GM23248 (cell line): ENCODE data around the gene TNFSF13. TPM values are rescaled to one million over a fixed set of nuclear protein-coding genes. Genes with fewer than 3 reads are reported as not detected.

Source experiments
- DNase-seq: peaks from one replicate; pipeline ENCODE4 v3.0.0-alpha.2; 2015
- H2AFZ ChIP-seq: fragments of 200-600 bp; sonication (generic); 2 replicates; pipeline ENCODE4 v1.6.1; 2016; ENCODE audit warnings: antibody characterized with exemption
- H3F3A ChIP-seq: fragments of 200-600 bp; sonication (generic); 2 replicates; pipeline ENCODE4 v1.6.1; 2016; ENCODE audit warnings: mild to moderate bottlenecking, antibody characterized with exemption, mixed run types; ENCODE audit not compliant: insufficient read depth
- H3K27ac ChIP-seq: fragments of 200-600 bp; sonication (generic); 2 replicates; pipeline ENCODE4 v1.5.1; 2016; ENCODE audit warnings: mild to moderate bottlenecking
- H3K27me3 ChIP-seq: fragments of 200-600 bp; sonication (generic); replicated peaks from 2 replicates; pipeline ENCODE4 v1.6.1; 2016; ENCODE audit warnings: mild to moderate bottlenecking; ENCODE audit not compliant: insufficient read depth
- H3K36me3 ChIP-seq: fragments of 200-600 bp; sonication (generic); 2 replicates; pipeline ENCODE4 v1.6.1; 2016; ENCODE audit warnings: low read depth, mild to moderate bottlenecking
- H3K4me1 ChIP-seq: fragments of 200-600 bp; sonication (generic); 2 replicates; pipeline ENCODE4 v1.6.1; 2016; ENCODE audit warnings: mild to moderate bottlenecking; ENCODE audit not compliant: insufficient read depth
- H3K4me2 ChIP-seq: fragments of 200-600 bp; sonication (generic); one replicate; pipeline ENCODE4 v1.6.1; 2016; ENCODE audit warnings: mild to moderate bottlenecking; ENCODE audit not compliant: unreplicated experiment
- H3K4me3 ChIP-seq: fragments of 200-600 bp; sonication (generic); 2 replicates; pipeline ENCODE4 v1.5.1; 2016; ENCODE audit warnings: mild to moderate bottlenecking
- H3K79me2 ChIP-seq: fragments of 200-600 bp; sonication (generic); 2 replicates; pipeline ENCODE4 v1.6.1; 2016; ENCODE audit warnings: mild to moderate bottlenecking; ENCODE audit not compliant: insufficient read depth
- H3K9ac ChIP-seq: fragments of 200-600 bp; sonication (generic); 2 replicates; pipeline ENCODE4 v1.6.1; 2016; ENCODE audit warnings: mild to moderate bottlenecking
- H3K9me2 ChIP-seq: fragments of 200-600 bp; sonication (generic); 2 replicates; pipeline ENCODE4 v1.6.1; 2016; ENCODE audit warnings: mixed run types, mild to moderate bottlenecking, moderate library complexity; ENCODE audit not compliant: insufficient read depth
- H3K9me3 ChIP-seq: fragments of 200-600 bp; sonication (generic); one replicate; pipeline ENCODE4 v1.6.1; 2017; ENCODE audit warnings: low read depth
- H4K20me1 ChIP-seq: fragments of 200-600 bp; sonication (generic); 2 replicates; pipeline ENCODE4 v1.6.0; 2016; ENCODE audit not compliant: insufficient read depth
- EZH2 ChIP-seq: fragments of 200-600 bp; sonication (generic); IDR thresholded peaks from 2 replicates; pipeline ENCODE4 v1.6.1; 2018; ENCODE audit warnings: antibody characterized with exemption, mild to moderate bottlenecking; ENCODE audit not compliant: insufficient read depth, poor library complexity, severe bottlenecking
- EZH2phosphoT487 ChIP-seq: fragments of 200-600 bp; sonication (generic); IDR thresholded peaks from 2 replicates; pipeline ENCODE4 v1.6.1; 2018; ENCODE audit warnings: antibody characterized with exemption, moderate library complexity, mild to moderate bottlenecking, low read depth; ENCODE audit not compliant: insufficient read depth
- WGBS, 2 experiments: methylation state at CpG; one replicate each; pipeline ENCODE4 v1.1.6; 2015 to 2017; ENCODE audit warnings: low lambda C conversion rate in 2 of 2, low coverage in 1 of 2; ENCODE audit errors: missing lambda C conversion rate in 2 of 2; 5-methylcytosine and 5-hydroxymethylcytosine counted together
- in situ Hi-C: fragments of 300-500 bp; cut with MboI; formaldehyde crosslinking; loops from 2 replicates; pipeline ENCODE4 v1.15.0; 2020
- polyA plus RNA-seq: library from polyadenylated mRNA; unstranded; fragments of >200 nt; fragmentation: Nextera tagmentation; extraction: Ambion mirVana; gene quantifications from 2 replicates; pipeline ENCODE4 v1.2.1, GENCODE V29; 2016
- total RNA-seq: library from RNA; depleted of rRNA; stranded (reverse); fragments of >200 nt; shearing (Covaris generic); gene quantifications from 2 replicates; pipeline ENCODE4 v1.2.3, GENCODE V29; 2014; rRNA removed

The TNFSF13 gene, protein sequence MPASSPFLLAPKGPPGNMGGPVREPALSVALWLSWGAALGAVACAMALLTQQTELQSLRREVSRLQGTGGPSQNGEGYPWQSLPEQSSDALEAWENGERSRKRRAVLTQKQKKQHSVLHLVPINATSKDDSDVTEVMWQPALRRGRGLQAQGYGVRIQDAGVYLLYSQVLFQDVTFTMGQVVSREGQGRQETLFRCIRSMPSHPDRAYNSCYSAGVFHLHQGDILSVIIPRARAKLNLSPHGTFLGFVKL
- total RNA-seq (1.5 TPM in 1 of 2 replicates, not detected in the other), polyA plus RNA-seq (1.4 and 2.0 TPM in 2 replicates)

DNA sequence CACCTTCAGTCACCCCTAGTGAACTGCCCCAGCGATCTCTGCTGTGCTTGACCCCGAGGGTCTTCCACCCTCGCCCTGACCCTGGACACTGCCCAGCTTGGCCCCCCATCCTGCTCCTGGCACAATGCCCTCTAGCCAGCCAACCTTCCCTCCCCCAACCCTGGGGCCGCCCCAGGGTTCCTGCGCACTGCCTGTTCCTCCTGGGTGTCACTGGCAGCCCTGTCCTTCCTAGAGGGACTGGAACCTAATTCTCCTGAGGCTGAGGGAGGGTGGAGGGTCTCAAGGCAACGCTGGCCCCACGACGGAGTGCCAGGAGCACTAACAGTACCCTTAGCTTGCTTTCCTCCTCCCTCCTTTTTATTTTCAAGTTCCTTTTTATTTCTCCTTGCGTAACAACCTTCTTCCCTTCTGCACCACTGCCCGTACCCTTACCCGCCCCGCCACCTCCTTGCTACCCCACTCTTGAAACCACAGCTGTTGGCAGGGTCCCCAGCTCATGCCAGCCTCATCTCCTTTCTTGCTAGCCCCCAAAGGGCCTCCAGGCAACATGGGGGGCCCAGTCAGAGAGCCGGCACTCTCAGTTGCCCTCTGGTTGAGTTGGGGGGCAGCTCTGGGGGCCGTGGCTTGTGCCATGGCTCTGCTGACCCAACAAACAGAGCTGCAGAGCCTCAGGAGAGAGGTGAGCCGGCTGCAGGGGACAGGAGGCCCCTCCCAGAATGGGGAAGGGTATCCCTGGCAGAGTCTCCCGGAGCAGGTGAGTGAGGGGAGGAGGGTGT is at the start of gene TNFSF13:
TSS of gene TNFSF13 (plus strand) at position 207 of the 776 bp plus-strand sequence. CDS start at position 497, 290 bp downstream.
- H3K36me3 ChIP-seq, result no peaks in the 10 kb centered on the region
- H3K4me2 ChIP-seq, result peak within 1 kb of the TSS; percentile 62
- no peak within 1 kb of the TSS for H3K27ac ChIP-seq
- H3K9ac ChIP-seq, result peak within 1 kb of the TSS; percentile 81
- H3K27me3 ChIP-seq, result no peaks in the 10 kb centered on the region
- peaks cover 23% of the 10 kb centered on the region for H3K79me2 ChIP-seq
- H3K9me2 ChIP-seq, result no peaks in the 10 kb centered on the region
- DNase-seq, result no peak
- WGBS, 2 experiments, result 32% methylated on average over 16 of the region's 16 CpGs
- no peaks in the 10 kb centered on the region for H3F3A ChIP-seq
- no peaks in the 10 kb centered on the region for H4K20me1 ChIP-seq
- H3K9me3 ChIP-seq, result no peaks in the 10 kb centered on the region
- peak within 1 kb of the TSS; percentile 97 for H2AFZ ChIP-seq
- in situ Hi-C loops, result no loop called here
- peak within 1 kb of the TSS; percentile 4 for H3K4me3 ChIP-seq
- TF ChIP-seq EZH2 (no peak), EZH2phosphoT487 (no peak)
- H3K4me1 ChIP-seq, result peaks cover 22% of the 10 kb centered on the region

DNA sequence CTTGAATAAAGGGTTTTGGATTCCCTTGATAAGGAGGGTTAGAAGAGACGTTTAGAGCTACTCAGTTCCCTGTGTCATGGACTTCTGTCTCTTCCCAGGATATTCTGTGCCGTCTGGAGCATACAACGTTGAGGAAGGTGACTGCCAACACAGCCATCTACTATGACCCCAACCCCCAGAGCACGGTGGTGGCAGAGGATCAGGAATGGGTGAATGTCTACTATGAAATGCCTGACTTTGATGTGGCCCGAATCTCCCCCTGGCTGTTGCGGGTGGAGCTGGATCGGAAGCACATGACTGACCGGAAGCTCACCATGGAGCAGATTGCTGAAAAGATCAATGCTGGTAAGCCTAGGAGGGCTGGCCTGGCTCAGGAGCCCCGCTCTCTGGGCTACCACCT is 49.7 kb upstream of the TNFSF13 start:
- H3K4me3 ChIP-seq, result no peak overlapping the region
- no peak for DNase-seq
- no peaks in the 10 kb centered on the region for H3K4me1 ChIP-seq
- H2AFZ ChIP-seq, result no peak overlapping the region
- in situ Hi-C loops, result no loop called here
- H3K27me3 ChIP-seq, result no peaks in the 10 kb centered on the region
- peaks cover 17% of the 10 kb centered on the region; the same call in 1 of the 2 replicates for H3F3A ChIP-seq
- H3K9me2 ChIP-seq, result no peaks in the 10 kb centered on the region
- H4K20me1 ChIP-seq, result no peaks in the 10 kb centered on the region
- H3K79me2 ChIP-seq, result peaks cover 28% of the 10 kb centered on the region
- no peaks in the 10 kb centered on the region for H3K9me3 ChIP-seq
- no peak overlapping the region for H3K27ac ChIP-seq
- H3K4me2 ChIP-seq, result no peak overlapping the region
- peaks cover 63% of the 10 kb centered on the region for H3K36me3 ChIP-seq
- 90 to 94% methylated on average over 9 of the region's 9 CpGs for WGBS, 2 experiments
- TF ChIP-seq EZH2phosphoT487, result no peak
- TF ChIP-seq EZH2, result no peak
- H3K9ac ChIP-seq, result no peak overlapping the region

DNA sequence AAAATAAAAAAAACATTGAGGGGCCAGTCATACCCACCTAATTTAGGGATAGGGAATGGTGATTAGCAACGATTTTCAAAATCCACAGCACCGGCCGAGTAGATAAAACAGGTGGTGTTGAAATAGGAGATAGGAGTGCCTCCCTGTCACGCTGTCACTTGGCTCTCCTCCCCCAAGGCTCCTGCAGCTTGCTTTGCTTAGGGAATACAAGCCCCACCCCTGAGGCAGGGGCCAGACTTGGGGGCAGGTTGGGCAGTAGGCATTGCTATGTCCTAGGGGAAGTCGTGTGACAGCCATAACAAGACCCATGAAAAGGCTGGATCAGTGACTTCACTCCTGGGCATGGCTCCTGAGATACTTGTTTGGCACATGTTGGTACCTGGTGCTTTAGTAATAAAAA is 48.6 kb upstream of the TNFSF13 start:
- Histone ChIP-seq H3K27me3 (no peaks in the 10 kb centered on the region), H3K79me2 (peaks cover 20% of the 10 kb centered on the region), H3F3A (peaks cover 25% of the 10 kb centered on the region), H3K36me3 (peaks cover 58% of the 10 kb centered on the region), H3K9ac (no peak overlapping the region), H3K4me1 (no peaks in the 10 kb centered on the region), H3K4me2 (no peak overlapping the region), H3K9me3 (no peaks in the 10 kb centered on the region), H3K4me3 (no peak overlapping the region), H3K27ac (no peak overlapping the region), H2AFZ (no peak overlapping the region), H4K20me1 (no peaks in the 10 kb centered on the region), H3K9me2 (no peaks in the 10 kb centered on the region)
- in situ Hi-C loops, result no loop called here
- DNase-seq, result no peak
- TF ChIP-seq EZH2 (no peak), EZH2phosphoT487 (no peak)
- WGBS, 2 experiments, result 77 to 85% methylated on average over 5 of the region's 5 CpGs

GRCh38 chr17:7511108-7511507 is 47.4 kb upstream of the TNFSF13 start:
- H2AFZ ChIP-seq, result no peak overlapping the region
- no peaks in the 10 kb centered on the region for H3K9me2 ChIP-seq
- TF ChIP-seq EZH2 (no peak), EZH2phosphoT487 (no peak)
- peaks cover 56% of the 10 kb centered on the region for H3K36me3 ChIP-seq
- in situ Hi-C loops, result no loop called here
- no peaks in the 10 kb centered on the region for H3K27me3 ChIP-seq
- H3K79me2 ChIP-seq, result peaks cover 12% of the 10 kb centered on the region; the same call in 1 of the 2 replicates
- H3K4me3 ChIP-seq, result no peak overlapping the region
- no peaks in the 10 kb centered on the region for H3K9me3 ChIP-seq
- no peak overlapping the region for H3K9ac ChIP-seq
- H3K4me2 ChIP-seq, result no peak overlapping the region
- no peaks in the 10 kb centered on the region for H3K4me1 ChIP-seq
- WGBS, 2 experiments, result 82 to 83% methylated on average over 10 of the region's 10 CpGs
- H4K20me1 ChIP-seq, result no peaks in the 10 kb centered on the region
- H3K27ac ChIP-seq, result no peak overlapping the region
- peak; percentile 25 for DNase-seq
- H3F3A ChIP-seq, result peaks cover 31% of the 10 kb centered on the region
